WTC11 (cell line): ENCODE data around the gene MAP3K7. TPM values are rescaled to one million over a fixed set of nuclear protein-coding genes. Genes with fewer than 3 reads are reported as not detected.

ENCODE experiments used
- ATAC-seq: fragments of 200-7000 bp; cut with Tn5 transposase; 2 replicates; pipeline ENCODE4 v1.10.0; 2021; ENCODE audit warnings: mild to moderate bottlenecking, moderate library complexity
- CTCF ChIA-PET: fragments of 300-600 bp; sonication (Branson Sonifier 250); formaldehyde crosslinking; loops from one replicate; lab custom pipeline; 2021; ENCODE audit warnings: antibody characterized with exemption; lab: Charles Lee
- POLR2A ChIA-PET: fragments of 350-600 bp; sonication (Branson Sonifier 250); formaldehyde crosslinking; loops from one replicate; lab custom pipeline; 2021; ENCODE audit warnings: antibody characterized with exemption; lab: Charles Lee
- DNase-seq: peaks from one replicate; pipeline ENCODE4 v3.0.0; 2021; ENCODE audit warnings: low spot score
- H3K27ac Mint-ChIP-seq: 2 replicates; pipeline ENCODE4 v1.8.0; 2021; ENCODE audit warnings: mixed read lengths
- H3K27me3 Mint-ChIP-seq: 2 replicates; pipeline ENCODE4 v1.8.0; 2021; ENCODE audit warnings: low read depth, mild to moderate bottlenecking, moderate library complexity, mixed read lengths
- H3K36me3 Mint-ChIP-seq: 2 replicates; pipeline ENCODE4 v1.8.0; 2021; ENCODE audit warnings: mixed read lengths
- H3K4me1 Mint-ChIP-seq: 2 replicates; pipeline ENCODE4 v1.8.0; 2022; ENCODE audit warnings: mixed read lengths
- H3K4me3 Mint-ChIP-seq: 2 replicates; pipeline ENCODE4 v1.8.0; 2021; ENCODE audit warnings: mild to moderate bottlenecking, moderate library complexity, mixed read lengths
- H3K9me3 Mint-ChIP-seq: 2 replicates; pipeline ENCODE4 v1.8.0; 2021; ENCODE audit warnings: mixed read lengths
- FOXK1 ChIP-seq: sonication (generic); formaldehyde crosslinking; IDR thresholded peaks from 2 replicates; pipeline ENCODE4 v1.8.0; 2022; ENCODE audit warnings: mild to moderate bottlenecking, moderate library complexity, missing genetic modification reagents
- ZNF232 ChIP-seq: sonication (generic); formaldehyde crosslinking; IDR thresholded peaks from 2 replicates; pipeline ENCODE4 v1.8.0; 2022; ENCODE audit warnings: mild to moderate bottlenecking, missing genetic modification reagents
- ZNF396 ChIP-seq: fragments of 250-450 bp; sonication (Bioruptor Pico); IDR thresholded peaks from 2 replicates; pipeline ENCODE4 v1.8.0; 2021; ENCODE audit warnings: mild to moderate bottlenecking, moderate library complexity, borderline replicate concordance
- total RNA-seq: library from RNA; stranded (reverse); gene quantifications from 3 replicates; pipeline ENCODE4 v1.2.3, GENCODE V29; 2021
- TF ChIP-seq, protein P1 (sequence below): sonication (generic); formaldehyde crosslinking; IDR thresholded peaks from 2 replicates; pipeline ENCODE4 v1.8.0; 2023; ENCODE audit warnings: mild to moderate bottlenecking, missing genetic modification reagents
- TF ChIP-seq, protein P2 (sequence below): fragments of 200-600 bp; IDR thresholded peaks from 2 replicates; pipeline ENCODE4 v1.8.0; 2022; ENCODE audit warnings: antibody characterized with exemption
- TF ChIP-seq, protein P3 (sequence below): fragments of 250-450 bp; sonication (Bioruptor Pico); IDR thresholded peaks from 2 replicates; pipeline ENCODE4 v1.9.0; 2021; ENCODE audit warnings: mild to moderate bottlenecking
- TF ChIP-seq, protein P4 (sequence below): sonication (generic); formaldehyde crosslinking; IDR thresholded peaks from 2 replicates; pipeline ENCODE4 v1.8.1; 2023; ENCODE audit warnings: mild to moderate bottlenecking, missing genetic modification reagents, moderate library complexity
- TF ChIP-seq, protein P5 (sequence below): sonication (generic); formaldehyde crosslinking; IDR thresholded peaks from 2 replicates; pipeline ENCODE4 v1.8.1; 2023; ENCODE audit warnings: mild to moderate bottlenecking, missing genetic modification reagents, borderline replicate concordance

Gene MAP3K7
- total RNA-seq, 1 experiment from 2014 or later = 36.7 TPM

DNA sequence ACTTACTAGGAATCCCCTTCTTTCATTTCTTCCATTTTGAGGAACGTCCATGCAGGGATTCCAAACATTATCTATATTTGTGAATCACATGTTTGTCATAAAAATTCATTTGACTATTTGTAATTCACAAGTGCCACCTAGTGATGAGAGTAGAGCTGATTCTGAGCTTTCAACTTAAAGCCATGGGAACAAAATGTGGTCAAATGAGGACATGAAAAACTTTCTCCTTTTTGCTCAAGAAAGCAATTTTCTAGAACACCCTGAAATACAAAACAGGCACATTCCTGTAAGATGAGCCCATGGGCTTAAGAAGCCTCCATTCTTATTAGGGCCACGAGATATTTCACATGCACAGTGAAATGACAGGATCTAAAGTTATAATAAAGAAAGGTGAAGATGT, 12.3 kb downstream of the MAP3K7 start (continued):
- TF ChIP-seq, protein P1, sequence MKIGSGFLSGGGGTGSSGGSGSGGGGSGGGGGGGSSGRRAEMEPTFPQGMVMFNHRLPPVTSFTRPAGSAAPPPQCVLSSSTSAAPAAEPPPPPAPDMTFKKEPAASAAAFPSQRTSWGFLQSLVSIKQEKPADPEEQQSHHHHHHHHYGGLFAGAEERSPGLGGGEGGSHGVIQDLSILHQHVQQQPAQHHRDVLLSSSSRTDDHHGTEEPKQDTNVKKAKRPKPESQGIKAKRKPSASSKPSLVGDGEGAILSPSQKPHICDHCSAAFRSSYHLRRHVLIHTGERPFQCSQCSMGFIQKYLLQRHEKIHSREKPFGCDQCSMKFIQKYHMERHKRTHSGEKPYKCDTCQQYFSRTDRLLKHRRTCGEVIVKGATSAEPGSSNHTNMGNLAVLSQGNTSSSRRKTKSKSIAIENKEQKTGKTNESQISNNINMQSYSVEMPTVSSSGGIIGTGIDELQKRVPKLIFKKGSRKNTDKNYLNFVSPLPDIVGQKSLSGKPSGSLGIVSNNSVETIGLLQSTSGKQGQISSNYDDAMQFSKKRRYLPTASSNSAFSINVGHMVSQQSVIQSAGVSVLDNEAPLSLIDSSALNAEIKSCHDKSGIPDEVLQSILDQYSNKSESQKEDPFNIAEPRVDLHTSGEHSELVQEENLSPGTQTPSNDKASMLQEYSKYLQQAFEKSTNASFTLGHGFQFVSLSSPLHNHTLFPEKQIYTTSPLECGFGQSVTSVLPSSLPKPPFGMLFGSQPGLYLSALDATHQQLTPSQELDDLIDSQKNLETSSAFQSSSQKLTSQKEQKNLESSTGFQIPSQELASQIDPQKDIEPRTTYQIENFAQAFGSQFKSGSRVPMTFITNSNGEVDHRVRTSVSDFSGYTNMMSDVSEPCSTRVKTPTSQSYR = no peak

DNA sequence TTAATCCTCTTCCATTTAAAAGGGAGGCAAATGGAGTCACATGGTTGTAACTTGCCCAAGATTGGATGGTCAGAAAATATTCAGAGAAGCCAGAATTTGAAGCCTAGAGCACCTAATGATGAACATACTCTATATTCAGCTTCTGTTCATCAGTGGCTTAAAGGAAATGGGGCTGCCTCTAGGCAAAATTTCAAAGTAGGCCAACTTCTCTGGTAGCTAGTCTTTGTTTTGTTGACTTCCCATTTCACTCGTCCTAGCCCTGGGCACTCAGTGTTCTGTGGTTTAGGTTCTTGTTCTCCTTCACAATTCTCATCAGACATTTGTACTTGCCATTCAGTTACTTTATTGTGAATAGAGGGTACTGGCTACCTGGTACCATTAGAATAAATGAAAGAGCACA, 13.2 kb downstream of the MAP3K7 start:
- TF ChIP-seq, protein P2, sequence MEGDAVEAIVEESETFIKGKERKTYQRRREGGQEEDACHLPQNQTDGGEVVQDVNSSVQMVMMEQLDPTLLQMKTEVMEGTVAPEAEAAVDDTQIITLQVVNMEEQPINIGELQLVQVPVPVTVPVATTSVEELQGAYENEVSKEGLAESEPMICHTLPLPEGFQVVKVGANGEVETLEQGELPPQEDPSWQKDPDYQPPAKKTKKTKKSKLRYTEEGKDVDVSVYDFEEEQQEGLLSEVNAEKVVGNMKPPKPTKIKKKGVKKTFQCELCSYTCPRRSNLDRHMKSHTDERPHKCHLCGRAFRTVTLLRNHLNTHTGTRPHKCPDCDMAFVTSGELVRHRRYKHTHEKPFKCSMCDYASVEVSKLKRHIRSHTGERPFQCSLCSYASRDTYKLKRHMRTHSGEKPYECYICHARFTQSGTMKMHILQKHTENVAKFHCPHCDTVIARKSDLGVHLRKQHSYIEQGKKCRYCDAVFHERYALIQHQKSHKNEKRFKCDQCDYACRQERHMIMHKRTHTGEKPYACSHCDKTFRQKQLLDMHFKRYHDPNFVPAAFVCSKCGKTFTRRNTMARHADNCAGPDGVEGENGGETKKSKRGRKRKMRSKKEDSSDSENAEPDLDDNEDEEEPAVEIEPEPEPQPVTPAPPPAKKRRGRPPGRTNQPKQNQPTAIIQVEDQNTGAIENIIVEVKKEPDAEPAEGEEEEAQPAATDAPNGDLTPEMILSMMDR = no peak
- TF ChIP-seq FOXK1 (CRISPR knock-in tag) = no peak
- TF ChIP-seq, protein P3, sequence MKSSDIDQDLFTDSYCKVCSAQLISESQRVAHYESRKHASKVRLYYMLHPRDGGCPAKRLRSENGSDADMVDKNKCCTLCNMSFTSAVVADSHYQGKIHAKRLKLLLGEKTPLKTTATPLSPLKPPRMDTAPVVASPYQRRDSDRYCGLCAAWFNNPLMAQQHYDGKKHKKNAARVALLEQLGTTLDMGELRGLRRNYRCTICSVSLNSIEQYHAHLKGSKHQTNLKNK (CRISPR knock-in tag) = no peak
- TF ChIP-seq ZNF396 (CRISPR knock-in tag) = no peak
- no peak for TF ChIP-seq ZNF232 (CRISPR knock-in tag)
- DNase-seq = no peak
- H3K4me1 Mint-ChIP-seq = no peaks in the 10 kb centered on the region
- ChIA-PET POLR2A (no interaction called here), CTCF (interaction anchor here (0.6 kb wide), 1 partner anchor 12 kb away, joined by 4 read pairs; no protein-coding TSS in a partner anchor)
- no peaks in the 10 kb centered on the region for H3K9me3 Mint-ChIP-seq
- H3K4me3 Mint-ChIP-seq = no peak overlapping the region
- H3K36me3 Mint-ChIP-seq = peaks cover 8% of the 10 kb centered on the region
- no peak overlapping the region for H3K27ac Mint-ChIP-seq
- ATAC-seq = no peak
- H3K27me3 Mint-ChIP-seq = no peaks in the 10 kb centered on the region

DNA sequence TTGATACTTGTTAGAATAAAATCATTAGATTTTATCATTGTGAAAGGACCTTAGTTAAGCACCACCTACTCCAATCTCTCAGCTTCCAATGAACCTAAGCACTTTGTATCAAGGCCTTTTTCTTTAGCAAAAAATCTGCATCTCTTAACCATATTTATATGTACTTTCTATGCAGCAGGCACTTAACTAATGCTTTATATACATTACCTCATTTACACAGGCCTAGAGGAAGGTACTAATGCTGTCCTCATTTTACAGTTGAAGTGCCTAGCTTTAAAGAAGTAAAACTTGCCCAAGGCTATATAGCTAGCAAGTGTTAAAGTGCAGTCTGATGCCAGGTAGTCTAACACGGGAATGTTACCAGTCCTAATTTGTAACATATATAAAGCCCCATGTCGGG, 14.0 kb downstream of the MAP3K7 start:
- POLR2A ChIA-PET = no interaction called here

More for the DNA sequence above, 14.0 kb downstream of the MAP3K7 start:
- Mint-ChIP-seq H3K27me3 (no peaks in the 10 kb centered on the region), H3K27ac (no peak overlapping the region), H3K36me3 (peaks cover 13% of the 10 kb centered on the region), H3K4me1 (no peaks in the 10 kb centered on the region), H3K9me3 (no peaks in the 10 kb centered on the region), H3K4me3 (no peak overlapping the region)
- CTCF ChIA-PET = interaction anchor here (0.6 kb wide), 1 partner anchor 13 kb away, joined by 4 read pairs; no protein-coding TSS in a partner anchor
- ATAC-seq = no peak
- TF ChIP-seq, protein P4, sequence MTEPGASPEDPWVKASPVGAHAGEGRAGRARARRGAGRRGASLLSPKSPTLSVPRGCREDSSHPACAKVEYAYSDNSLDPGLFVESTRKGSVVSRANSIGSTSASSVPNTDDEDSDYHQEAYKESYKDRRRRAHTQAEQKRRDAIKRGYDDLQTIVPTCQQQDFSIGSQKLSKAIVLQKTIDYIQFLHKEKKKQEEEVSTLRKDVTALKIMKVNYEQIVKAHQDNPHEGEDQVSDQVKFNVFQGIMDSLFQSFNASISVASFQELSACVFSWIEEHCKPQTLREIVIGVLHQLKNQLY (CRISPR knock-in tag) = no peak
- TF ChIP-seq, protein P5, sequence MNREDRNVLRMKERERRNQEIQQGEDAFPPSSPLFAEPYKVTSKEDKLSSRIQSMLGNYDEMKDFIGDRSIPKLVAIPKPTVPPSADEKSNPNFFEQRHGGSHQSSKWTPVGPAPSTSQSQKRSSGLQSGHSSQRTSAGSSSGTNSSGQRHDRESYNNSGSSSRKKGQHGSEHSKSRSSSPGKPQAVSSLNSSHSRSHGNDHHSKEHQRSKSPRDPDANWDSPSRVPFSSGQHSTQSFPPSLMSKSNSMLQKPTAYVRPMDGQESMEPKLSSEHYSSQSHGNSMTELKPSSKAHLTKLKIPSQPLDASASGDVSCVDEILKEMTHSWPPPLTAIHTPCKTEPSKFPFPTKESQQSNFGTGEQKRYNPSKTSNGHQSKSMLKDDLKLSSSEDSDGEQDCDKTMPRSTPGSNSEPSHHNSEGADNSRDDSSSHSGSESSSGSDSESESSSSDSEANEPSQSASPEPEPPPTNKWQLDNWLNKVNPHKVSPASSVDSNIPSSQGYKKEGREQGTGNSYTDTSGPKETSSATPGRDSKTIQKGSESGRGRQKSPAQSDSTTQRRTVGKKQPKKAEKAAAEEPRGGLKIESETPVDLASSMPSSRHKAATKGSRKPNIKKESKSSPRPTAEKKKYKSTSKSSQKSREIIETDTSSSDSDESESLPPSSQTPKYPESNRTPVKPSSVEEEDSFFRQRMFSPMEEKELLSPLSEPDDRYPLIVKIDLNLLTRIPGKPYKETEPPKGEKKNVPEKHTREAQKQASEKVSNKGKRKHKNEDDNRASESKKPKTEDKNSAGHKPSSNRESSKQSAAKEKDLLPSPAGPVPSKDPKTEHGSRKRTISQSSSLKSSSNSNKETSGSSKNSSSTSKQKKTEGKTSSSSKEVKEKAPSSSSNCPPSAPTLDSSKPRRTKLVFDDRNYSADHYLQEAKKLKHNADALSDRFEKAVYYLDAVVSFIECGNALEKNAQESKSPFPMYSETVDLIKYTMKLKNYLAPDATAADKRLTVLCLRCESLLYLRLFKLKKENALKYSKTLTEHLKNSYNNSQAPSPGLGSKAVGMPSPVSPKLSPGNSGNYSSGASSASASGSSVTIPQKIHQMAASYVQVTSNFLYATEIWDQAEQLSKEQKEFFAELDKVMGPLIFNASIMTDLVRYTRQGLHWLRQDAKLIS (CRISPR knock-in tag) = no peak
- DNase-seq = no peak
